Stimulated activated naive CD8-positive, alpha-beta T cell treated with anti-CD3 and anti-CD28 coated beads, Interleukin-15, amount 100 ng/mL, for 72 hours (primary cell): ENCODE results near the gene MLX.

Source experiments
- ATAC-seq: fragments of 150-1000 bp; cut with Tn5 transposase; 2 replicates; pipeline ENCODE4 v1.10.0; 2021; ENCODE audit warnings: mild to moderate bottlenecking, moderate library complexity
- DNase-seq, 2 donors: peaks; one replicate each; pipeline ENCODE4 v3.0.0; 2021 to 2022
- H3K27ac Mint-ChIP-seq, 2 donors: one replicate each; pipeline ENCODE4 v1.8.0; 2022; ENCODE audit warnings: mild to moderate bottlenecking in 2 of 2, mixed read lengths in 2 of 2, moderate library complexity in 2 of 2
- H3K27me3 Mint-ChIP-seq: one replicate; pipeline ENCODE4 v1.8.0; 2022; ENCODE audit warnings: mixed read lengths
- H3K4me1 Mint-ChIP-seq: one replicate; pipeline ENCODE4 v1.8.0; 2022; ENCODE audit warnings: mild to moderate bottlenecking, mixed read lengths
- H3K4me3 Mint-ChIP-seq, 2 donors: one replicate each; pipeline ENCODE4 v1.8.0; 2022; ENCODE audit warnings: mild to moderate bottlenecking in 2 of 2, mixed read lengths in 2 of 2, moderate library complexity in 1 of 2
- H3K9me3 Mint-ChIP-seq, 2 donors: one replicate each; pipeline ENCODE4 v1.8.0; 2022; ENCODE audit warnings: mixed read lengths in 2 of 2

The MLX gene, protein sequence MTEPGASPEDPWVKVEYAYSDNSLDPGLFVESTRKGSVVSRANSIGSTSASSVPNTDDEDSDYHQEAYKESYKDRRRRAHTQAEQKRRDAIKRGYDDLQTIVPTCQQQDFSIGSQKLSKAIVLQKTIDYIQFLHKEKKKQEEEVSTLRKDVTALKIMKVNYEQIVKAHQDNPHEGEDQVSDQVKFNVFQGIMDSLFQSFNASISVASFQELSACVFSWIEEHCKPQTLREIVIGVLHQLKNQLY

DNA sequence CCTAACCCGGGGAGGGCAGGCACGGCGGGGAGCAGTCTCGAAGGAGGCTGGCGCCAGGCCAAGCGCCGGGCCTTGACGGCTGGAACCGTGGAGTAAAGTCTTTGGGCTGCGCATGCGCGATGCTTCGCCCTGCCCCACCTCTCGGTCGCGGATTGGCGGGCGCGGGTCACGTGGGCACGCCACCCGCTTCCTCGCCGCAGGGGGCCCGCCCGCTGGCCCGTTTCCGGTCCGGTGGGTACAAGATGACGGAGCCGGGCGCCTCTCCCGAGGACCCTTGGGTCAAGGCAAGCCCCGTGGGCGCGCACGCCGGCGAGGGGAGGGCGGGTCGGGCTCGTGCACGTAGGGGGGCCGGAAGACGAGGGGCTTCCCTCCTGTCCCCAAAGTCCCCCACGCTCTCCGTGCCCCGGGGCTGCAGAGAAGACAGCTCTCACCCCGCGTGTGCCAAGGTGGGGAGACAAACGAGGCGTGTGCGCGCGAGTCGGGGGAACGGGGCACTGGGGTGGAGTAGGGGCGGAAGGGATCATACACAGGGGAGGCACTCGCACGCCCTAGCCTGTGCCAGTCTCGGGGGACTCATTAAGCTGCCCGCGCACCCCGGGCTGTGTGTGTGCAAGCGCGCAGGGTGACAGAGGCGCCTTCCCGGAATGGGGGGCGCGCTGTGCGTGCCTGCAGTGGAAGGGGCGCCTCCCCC lies at the start of gene MLX:
TSS of gene MLX (plus strand) at position 218 of the 691 bp plus-strand sequence. CDS start at position 243, 25 bp downstream.
- peak; percentile 82 for ATAC-seq
- H3K27ac Mint-ChIP-seq = peak within 1 kb of the TSS; percentile 93 to 95
- peak; percentile 92 to 94 for DNase-seq
- no peaks in the 10 kb centered on the region for H3K27me3 Mint-ChIP-seq
- peak within 1 kb of the TSS; percentile 93 to 94 for H3K4me3 Mint-ChIP-seq
- no peaks in the 10 kb centered on the region for H3K9me3 Mint-ChIP-seq
- peaks cover 89% of the 10 kb centered on the region for H3K4me1 Mint-ChIP-seq

DNA sequence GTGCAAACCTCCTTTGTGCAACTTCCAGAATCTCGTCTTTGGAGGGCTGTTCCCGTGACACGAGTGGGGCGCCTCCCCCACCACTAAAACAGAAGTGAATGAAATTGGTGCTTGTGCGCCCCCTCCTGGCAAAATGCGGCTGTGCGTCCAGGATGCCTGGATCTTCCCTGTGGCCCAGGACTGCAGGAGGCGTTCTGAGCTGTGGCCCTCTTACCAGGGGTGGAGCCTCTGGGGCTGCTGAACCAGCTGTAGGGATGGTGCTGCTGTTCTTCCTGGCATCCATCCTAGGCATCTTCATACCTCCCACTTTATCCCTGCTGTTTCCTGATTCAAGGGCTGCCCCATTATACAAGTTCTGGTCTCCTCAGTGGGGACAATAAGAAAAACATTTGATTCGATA lies 49.4 kb upstream of the MLX start:
- ATAC-seq = peak; percentile 85
- H3K27ac Mint-ChIP-seq = no peak overlapping the region

DNA sequence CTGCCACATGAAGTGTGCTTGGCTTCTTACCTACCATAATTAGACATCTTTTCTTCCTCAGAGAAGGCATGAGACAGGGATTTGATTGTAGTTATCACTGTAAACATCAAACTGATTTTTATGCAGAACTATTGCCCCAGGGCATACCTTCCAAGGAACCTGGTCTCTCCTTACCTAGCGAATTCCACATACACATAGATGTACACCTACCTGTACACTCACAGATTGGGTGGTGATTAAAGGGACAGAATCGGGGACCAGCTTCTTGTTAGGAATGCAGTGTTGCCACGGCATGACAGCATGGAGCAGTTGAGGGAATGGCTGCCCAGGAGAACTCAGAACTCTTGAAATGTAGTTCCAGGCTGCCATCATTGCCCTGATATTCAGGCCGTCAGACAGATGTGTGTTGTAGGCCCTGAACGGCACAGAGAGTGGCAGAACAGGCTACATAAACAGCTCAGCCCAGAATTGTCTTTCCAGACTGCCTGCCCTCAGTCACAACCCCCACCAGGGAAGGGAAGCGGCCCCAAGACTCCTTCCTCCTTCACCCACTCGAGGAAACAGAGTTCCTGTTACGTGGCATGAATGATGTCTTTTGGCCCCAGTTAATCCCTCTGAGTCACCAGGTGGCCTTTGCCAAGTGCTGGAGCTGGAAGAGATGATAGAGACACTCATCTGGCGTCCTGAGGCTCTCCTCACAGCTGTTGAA lies 48.7 kb upstream of the MLX start:
- DNase-seq = no peak

More for the DNA sequence above, 49.4 kb upstream of the MLX start:
- H3K9me3 Mint-ChIP-seq = no peaks in the 10 kb centered on the region
- H3K27me3 Mint-ChIP-seq = peaks cover 19% of the 10 kb centered on the region
- peaks cover 11% of the 10 kb centered on the region for H3K4me1 Mint-ChIP-seq
- DNase-seq = peak; percentile 72 to 75
- no peak overlapping the region for H3K4me3 Mint-ChIP-seq

DNA sequence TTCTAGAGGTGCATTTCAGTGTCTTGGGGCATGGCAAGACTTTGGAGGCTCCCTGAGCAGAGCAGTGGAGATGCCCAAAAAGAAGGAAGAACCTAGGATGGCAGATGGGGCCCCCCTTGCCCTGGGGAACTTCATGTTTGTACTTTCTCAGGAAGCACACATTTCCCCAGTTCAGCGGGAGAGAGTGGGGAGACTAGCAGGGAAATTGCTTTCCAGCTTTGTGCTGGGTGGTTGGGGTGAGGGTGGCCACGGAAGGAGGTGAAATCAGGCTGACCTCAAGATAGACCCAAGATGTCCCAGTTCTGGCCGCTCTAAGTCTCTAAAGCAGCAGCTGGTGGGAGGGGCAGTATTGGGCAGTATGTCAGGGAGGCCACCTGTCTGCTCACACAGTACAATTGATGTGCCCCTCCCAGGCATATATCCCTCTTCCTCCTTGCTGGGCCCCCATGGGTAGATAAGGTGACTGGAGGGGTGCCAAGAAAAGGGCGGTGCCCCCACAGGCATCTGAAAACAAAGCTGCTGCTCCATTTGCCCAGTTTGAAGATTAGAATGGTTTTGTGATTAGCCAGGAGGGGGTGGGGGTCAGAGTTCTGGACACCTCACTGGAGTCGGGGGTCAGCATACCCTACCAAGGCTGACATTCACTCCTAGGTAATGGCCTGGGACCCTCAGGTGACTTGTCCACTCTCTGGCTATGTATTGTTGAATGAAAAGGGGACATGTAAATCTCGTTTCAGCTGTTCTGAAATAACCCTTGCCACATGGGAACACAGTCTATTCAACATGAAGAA lies 48.0 kb upstream of the MLX start:
- H3K4me3 Mint-ChIP-seq = no peak overlapping the region
- DNase-seq = no peak

More for the DNA sequence above, 48.7 kb upstream of the MLX start:
- H3K4me1 Mint-ChIP-seq = peaks cover 7% of the 10 kb centered on the region
- H3K27ac Mint-ChIP-seq = no peak overlapping the region
- ATAC-seq = no peak
- no peaks in the 10 kb centered on the region for H3K9me3 Mint-ChIP-seq
- no peak overlapping the region for H3K4me3 Mint-ChIP-seq
- H3K27me3 Mint-ChIP-seq = peaks cover 19% of the 10 kb centered on the region

DNA sequence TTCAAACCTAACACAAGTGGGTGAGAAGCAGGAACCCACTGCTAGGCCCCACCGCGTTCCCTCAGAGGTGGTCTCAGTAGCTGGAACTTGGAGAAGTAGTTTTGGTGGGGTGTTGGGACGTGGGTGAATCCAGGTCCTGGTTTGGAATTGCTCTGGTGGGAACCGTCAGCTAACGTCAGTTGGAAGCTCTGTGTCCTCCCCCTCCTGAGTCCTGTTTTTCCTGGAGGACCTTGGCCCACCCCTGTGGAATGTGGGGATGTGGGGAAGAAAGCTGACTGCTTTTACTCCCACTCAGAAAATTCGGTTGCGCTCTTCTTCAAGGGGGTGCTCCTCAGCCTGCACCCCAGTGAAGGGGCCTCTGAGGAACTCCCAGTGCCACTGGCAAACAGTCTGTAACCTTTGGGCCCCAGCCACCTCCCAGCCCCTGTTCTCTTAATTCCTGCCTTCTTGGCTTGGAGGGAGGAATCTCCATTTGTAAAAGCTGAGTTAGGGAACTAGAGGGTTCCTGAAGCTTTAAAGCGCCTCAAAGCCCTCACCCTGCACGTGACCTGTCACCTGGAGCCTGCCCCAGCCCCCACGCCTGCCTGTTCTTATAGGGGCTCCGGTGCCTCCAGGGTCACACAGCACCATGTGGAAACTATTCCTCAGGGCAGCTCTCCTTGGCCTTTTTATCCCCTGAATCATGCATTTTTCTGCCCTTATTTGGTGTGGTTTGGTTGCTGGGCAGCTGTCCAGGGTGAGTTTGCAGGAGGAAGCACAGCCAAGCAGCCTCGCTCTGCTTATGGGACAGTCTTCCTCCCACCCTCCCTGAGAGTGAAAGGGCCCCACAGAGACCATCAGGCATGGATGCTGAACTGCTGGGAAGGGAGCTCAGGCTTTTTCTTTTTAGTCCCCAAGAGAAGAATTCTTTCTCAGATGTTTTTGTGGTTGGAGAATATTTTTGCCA lies 47.1 kb upstream of the MLX start:
- H3K4me3 Mint-ChIP-seq = no peak overlapping the region
- peaks cover 15% of the 10 kb centered on the region for H3K4me1 Mint-ChIP-seq
- H3K27ac Mint-ChIP-seq = no peak overlapping the region
- H3K27me3 Mint-ChIP-seq = peaks cover 19% of the 10 kb centered on the region
- ATAC-seq (no peak), DNase-seq (no peak)
- no peaks in the 10 kb centered on the region for H3K9me3 Mint-ChIP-seq

More for the DNA sequence above, 48.0 kb upstream of the MLX start:
- H3K27ac Mint-ChIP-seq = no peak overlapping the region
- H3K27me3 Mint-ChIP-seq = peaks cover 19% of the 10 kb centered on the region
- no peaks in the 10 kb centered on the region for H3K9me3 Mint-ChIP-seq
- peaks cover 9% of the 10 kb centered on the region for H3K4me1 Mint-ChIP-seq
- ATAC-seq = no peak

DNA sequence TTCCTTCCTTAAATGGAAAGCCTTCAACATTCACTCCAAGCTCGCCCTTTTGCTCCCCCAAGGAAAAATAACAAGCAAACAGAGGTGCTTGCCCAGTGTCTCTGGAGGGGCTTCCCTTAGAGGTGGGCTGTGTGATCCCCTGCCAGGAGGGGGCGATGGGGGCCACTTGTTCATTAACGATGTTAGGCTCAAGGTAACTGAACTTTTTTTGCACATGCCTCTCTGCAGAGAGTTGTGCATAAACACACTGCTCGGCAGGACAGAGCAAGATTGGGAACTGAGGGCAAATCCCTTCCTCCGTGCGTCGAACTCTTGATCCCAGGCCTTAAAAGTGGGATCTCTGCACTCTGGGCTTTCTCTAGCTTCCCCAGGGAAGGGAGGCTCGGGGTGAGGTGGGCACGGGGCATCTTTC lies 46.4 kb upstream of the MLX start:
- peaks cover 19% of the 10 kb centered on the region for H3K27me3 Mint-ChIP-seq
- ATAC-seq = no peak
- DNase-seq = no peak
- no peak overlapping the region for H3K27ac Mint-ChIP-seq
- H3K4me3 Mint-ChIP-seq = no peak overlapping the region
- H3K9me3 Mint-ChIP-seq = no peaks in the 10 kb centered on the region
- H3K4me1 Mint-ChIP-seq = peaks cover 15% of the 10 kb centered on the region

DNA sequence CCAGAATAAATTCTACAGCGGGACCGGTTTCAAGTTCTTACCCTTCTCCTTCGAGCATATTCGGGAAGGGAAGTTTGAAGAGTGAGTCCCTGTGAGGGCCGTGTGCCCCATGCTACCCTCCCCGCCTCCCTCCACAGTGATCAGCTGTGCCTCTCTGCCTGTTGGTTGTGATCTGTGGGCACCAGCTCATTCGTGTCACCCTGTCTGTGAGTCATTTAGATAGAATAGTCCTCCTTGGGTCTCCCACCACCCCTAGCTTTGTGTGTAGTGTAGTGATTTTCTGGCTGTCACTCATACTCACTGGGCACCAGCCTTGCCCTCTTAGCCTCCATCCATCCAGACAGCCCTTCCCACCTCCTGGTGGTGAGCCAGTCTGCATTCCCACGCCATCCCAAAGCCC lies 45.9 kb upstream of the MLX start:
- H3K4me3 Mint-ChIP-seq = no peak overlapping the region

DNA sequence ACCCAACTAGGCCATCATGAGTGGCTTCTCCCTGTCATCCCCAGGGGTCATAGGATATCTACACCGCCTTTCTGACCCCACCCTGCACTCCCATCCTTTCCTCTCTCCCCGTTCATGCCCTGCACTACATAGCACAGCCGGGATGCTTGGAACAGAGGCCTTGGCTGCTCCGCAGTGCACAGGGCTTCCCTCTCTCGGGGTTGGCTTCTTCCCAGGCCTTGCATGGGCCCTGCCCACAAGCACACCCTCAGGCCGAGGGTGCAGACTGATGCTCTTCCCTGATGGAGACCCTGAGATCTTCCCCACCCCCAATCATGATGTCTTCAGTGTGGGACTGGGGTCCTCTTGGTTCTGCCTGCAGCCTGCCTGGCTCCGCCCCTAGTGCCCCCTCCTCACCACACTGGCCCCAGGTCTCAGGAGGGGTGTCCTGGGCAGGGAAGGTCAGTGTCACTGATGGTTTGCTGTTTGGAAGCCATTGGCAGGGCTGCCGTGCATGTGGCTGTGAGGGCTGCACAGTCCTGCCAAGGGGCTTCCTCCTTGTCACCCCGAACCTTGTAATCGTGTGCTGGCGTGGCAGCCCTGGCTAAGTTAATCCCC lies 45.1 kb upstream of the MLX start:
- no peak overlapping the region for H3K27ac Mint-ChIP-seq

More for the DNA sequence above, 45.9 kb upstream of the MLX start:
- no peak overlapping the region for H3K27ac Mint-ChIP-seq
- DNase-seq (no peak), ATAC-seq (peak; percentile 63)
- peaks cover 15% of the 10 kb centered on the region for H3K4me1 Mint-ChIP-seq
- H3K27me3 Mint-ChIP-seq = peaks cover 19% of the 10 kb centered on the region
- no peaks in the 10 kb centered on the region for H3K9me3 Mint-ChIP-seq

DNA sequence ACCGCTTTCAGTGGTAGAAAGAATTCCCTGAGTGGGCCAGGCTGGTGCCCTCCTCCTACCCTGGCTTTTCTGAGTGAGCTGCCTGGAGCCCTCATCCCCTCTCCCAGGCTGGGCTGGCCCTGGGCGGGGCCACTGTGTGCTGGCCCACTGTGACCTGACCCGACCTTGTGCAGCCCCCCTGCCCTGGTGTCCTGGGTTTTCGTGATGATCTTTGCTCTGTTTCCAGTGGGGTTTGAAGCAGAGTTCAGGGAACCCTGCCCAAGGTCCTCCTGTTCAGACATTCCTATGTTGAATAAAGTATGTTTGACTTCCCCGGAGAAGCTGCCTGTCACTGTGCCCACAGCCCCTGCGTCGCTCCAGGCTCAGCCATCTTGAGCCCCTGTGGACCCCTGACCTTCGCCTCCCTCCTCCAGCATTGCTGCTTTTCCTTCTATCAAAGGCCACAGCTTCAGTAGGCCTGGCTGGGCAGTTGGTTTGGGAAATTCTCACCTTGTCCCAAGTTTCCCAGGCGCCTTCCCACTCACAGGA lies 44.6 kb upstream of the MLX start:
- Mint-ChIP-seq H3K4me3 (no peak overlapping the region), H3K9me3 (no peaks in the 10 kb centered on the region), H3K27ac (peak overlapping the region; percentile 49 to 81), H3K4me1 (peaks cover 17% of the 10 kb centered on the region), H3K27me3 (peaks cover 19% of the 10 kb centered on the region)
- ATAC-seq (no peak), DNase-seq (no peak)

More for the DNA sequence above, 45.1 kb upstream of the MLX start:
- ATAC-seq (no peak), DNase-seq (no peak)
- no peaks in the 10 kb centered on the region for H3K9me3 Mint-ChIP-seq
- peaks cover 19% of the 10 kb centered on the region for H3K27me3 Mint-ChIP-seq
- H3K4me1 Mint-ChIP-seq = peaks cover 15% of the 10 kb centered on the region
- H3K4me3 Mint-ChIP-seq = no peak overlapping the region

DNA sequence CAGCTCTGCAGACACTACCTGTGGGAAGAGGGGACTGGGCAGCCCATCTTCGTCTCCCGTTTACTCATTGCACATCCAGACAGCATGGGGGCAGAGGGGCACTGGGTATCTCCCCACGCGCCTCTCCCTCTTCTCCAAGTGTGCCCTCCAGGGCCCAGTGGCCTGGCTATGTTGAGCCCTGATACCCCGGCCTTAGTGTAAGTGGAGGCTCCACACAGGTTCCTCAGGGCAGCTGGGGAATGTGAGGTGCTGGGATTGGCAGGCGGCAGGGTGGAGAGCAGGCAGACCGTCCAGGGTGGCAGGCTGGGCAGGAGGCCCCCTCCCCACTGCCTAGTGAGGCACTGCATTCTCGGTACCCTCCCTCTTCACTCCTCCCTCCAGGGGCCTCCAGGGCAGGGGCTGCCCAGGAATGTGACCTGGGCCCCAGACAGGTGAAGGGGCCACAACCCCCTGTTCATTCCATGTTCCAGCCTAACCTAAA lies 44.1 kb upstream of the MLX start:
- DNase-seq (no peak), ATAC-seq (no peak)
- Mint-ChIP-seq H3K9me3 (no peaks in the 10 kb centered on the region), H3K4me3 (no peak overlapping the region), H3K27me3 (peaks cover 19% of the 10 kb centered on the region), H3K27ac (peak overlapping the region in 1 of 2 donors; percentile 49), H3K4me1 (peaks cover 16% of the 10 kb centered on the region)

DNA sequence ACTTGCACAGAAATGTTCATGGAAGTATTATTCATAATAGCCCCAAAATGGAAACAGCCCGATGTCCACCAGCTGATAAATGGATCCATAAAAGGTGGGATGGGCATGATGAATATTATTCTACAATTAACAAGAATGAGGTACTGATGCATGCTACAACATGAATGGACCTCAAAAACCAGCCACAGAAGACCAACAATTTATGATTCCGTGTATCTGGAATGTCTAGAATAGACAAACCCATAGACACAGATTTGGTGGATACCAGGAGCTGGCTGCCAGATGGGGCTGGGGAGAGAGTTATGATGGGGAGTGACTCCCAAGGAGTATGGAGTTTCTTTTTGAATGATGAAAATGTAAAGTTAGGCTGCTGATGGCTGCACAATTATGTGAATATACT lies 41.7 kb upstream of the MLX start:
- Mint-ChIP-seq H3K27ac (no peak overlapping the region), H3K4me1 (peaks cover 38% of the 10 kb centered on the region), H3K4me3 (no peak overlapping the region), H3K27me3 (peaks cover 17% of the 10 kb centered on the region), H3K9me3 (no peaks in the 10 kb centered on the region)
- ATAC-seq (no peak), DNase-seq (no peak)

DNA sequence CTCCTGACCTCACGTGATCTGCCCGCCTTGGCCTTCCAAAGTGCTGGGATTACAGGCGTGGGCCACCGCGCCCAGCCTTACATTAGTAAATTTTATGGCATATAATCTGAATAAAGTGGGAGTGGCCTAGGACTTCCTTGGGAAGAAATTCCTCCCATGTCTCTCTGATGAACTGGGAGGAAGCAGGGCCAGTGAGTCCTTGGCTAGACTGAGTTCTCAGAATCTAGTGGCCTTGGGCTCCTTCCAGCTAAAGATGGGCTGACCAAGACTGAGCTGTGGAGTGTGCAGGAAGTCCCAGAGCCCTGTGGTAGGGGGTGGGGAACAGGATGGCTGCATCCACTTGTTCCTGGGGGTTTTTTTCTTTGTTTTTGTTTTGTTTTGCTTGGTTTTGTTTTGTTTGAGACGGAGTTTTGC lies 40.9 kb upstream of the MLX start:
- ATAC-seq (no peak), DNase-seq (no peak)
- peaks cover 9% of the 10 kb centered on the region for H3K27me3 Mint-ChIP-seq
- no peak overlapping the region for H3K4me3 Mint-ChIP-seq
- peaks cover 46% of the 10 kb centered on the region for H3K4me1 Mint-ChIP-seq
- H3K9me3 Mint-ChIP-seq = no peaks in the 10 kb centered on the region
- H3K27ac Mint-ChIP-seq = no peak overlapping the region

DNA sequence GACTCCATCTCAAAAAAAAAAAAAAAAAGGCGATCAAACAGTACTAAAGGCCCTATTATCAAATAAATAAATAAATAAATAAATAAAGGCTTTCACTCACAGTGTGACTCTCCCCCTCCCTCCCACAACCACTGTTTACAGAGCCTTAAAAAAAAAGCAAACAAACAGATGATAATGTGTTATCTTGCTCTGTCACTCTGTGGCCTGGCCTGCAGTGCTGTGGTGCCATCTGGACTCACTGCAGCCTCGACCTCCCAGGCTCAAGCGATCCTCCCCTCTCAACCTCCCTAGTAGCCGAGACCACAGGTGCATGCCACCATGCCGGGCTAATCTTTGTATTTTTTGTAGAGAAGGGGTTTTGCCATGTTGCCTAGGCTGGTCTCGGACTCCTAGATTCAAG lies 39.0 kb upstream of the MLX start:
- no peaks in the 10 kb centered on the region for H3K9me3 Mint-ChIP-seq
- ATAC-seq (no peak), DNase-seq (no peak)
- no peaks in the 10 kb centered on the region for H3K27me3 Mint-ChIP-seq
- H3K4me1 Mint-ChIP-seq = peaks cover 56% of the 10 kb centered on the region
- no peak overlapping the region for H3K27ac Mint-ChIP-seq
- no peak overlapping the region for H3K4me3 Mint-ChIP-seq

DNA sequence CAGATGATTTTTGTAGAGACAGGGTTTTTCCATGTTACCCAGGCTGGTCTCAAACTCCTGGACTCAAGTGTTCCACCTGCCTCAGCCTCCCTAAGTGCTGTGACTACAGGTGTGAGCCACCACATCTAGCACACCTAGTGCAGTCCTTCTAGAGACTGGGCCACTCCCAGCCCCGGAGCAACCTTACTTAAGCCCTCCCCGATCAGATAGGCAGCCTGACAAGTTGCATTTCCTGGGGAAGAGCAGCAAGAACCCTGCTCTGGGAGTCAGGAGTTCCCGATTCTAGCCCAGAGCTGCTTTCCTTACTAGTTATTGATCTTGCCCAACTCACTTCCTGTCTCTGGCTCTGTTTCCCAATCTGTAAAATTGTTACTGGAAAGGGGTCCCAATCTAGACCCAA lies 37.8 kb upstream of the MLX start:
- Mint-ChIP-seq H3K9me3 (no peaks in the 10 kb centered on the region), H3K4me1 (peaks cover 52% of the 10 kb centered on the region), H3K4me3 (peak overlapping the region in 1 of 2 donors; percentile 51), H3K27ac (no peak overlapping the region), H3K27me3 (peaks cover 9% of the 10 kb centered on the region)
- ATAC-seq (no peak), DNase-seq (no peak)
